HG02870 (cell line): ENCODE data around the gene CLCN2.

Experiments
- ATAC-seq: cut with Tn5 transposase; IDR thresholded peaks from one replicate; pipeline ENCODE4 v1.9.1; 2021; ENCODE audit warnings: mild to moderate bottlenecking, moderate library complexity; ENCODE audit not compliant: unreplicated experiment

The CLCN2 gene

DNA sequence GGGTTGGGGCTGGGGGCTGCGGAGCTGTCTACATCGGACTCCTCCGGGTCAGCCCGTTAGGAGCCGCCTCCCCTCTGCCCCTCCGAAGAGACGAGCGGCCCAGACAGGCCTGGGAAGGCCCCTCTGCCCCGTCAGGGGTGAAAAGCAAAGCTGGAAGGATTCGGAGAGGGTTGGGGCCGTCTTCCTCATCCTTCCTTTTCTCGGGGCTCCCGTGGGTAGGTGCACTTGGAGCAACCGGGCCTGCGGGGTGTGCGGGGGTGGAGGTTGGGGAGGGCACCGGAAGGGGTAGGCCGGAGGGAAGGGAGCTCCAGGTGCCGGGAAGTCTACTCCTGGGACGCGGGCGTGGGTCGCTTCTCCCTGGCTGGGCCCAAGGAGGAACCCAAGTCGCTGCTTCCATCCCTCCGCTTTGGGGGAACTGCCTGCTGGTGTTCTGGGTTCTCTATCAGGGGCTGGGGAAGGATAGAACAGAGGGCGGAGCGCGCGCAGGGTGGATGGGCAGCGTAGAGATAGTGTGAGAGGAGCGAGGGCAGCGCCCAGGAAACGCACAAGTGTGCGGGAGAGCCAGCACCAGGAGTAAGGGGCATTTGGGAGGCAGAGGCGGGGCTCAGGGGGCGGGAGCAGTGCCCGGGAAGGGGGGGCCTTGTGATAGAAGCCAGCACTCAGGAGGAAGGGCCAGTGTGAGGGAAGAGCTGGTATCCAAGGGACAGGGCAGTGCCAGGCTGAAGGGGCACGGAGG, 695 bp upstream of the CLCN2 start:
- ATAC-seq, result peak; percentile 1

DNA sequence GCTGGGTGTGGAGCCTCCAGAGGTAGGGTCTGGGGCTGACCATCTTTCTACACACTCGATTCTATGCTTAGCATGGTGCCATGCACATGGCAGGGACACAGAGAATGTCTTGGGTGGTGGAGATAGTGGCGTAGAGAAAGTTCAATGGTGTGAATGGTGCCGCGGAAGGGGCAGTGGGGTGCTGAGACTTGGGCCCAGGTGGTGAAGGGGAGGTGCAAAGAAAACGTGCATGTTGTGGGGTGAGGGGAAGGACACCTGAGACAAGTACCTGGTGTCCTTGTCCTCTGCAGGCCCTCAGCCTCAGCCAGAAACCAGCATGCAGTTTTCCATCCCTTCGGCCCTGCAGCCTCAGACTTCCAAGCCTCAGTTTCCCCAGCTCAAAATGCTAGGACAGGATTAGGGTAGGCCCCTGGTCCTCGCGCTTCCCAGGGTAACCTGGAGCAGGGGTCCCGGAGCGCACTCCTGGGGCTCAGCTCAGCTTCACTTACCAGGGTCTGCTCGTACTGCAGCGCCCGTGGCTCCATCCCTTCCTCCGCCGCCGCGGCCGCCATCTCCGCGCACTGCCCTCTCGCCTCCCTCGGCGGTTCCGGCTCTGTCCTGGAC, 375 bp downstream of the CLCN2 start:
- ATAC-seq, result peak; percentile 2

- ATAC-seq, result no peak
These were observed 1.1 kb downstream of the CLCN2 start for GRCh38 chr3:184360070-184360928.

DNA sequence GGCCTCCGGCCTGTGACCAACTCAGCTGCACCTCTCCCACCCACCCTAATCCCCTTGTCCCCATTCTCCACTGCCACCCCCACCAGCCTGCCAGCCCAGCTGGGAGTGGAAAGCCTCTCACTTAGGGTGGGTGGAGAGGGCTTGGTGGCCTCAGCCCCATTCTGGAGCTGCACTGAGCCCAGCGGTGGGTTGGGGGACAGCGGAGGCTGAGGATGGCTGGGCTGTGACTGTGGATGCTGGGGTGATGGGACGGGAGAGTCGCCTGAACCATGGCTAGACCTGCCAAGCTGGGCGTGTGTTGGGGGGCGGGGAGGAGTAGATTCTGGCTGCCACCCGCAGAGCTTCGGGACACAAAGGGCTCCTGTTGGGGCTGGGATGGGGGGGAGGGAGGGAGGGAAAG, 1.8 kb downstream of the CLCN2 start:
- no peak for ATAC-seq

- no peak for ATAC-seq
These were observed 2.5 kb downstream of the CLCN2 start for GRCh38 chr3:184358921-184359350.

DNA sequence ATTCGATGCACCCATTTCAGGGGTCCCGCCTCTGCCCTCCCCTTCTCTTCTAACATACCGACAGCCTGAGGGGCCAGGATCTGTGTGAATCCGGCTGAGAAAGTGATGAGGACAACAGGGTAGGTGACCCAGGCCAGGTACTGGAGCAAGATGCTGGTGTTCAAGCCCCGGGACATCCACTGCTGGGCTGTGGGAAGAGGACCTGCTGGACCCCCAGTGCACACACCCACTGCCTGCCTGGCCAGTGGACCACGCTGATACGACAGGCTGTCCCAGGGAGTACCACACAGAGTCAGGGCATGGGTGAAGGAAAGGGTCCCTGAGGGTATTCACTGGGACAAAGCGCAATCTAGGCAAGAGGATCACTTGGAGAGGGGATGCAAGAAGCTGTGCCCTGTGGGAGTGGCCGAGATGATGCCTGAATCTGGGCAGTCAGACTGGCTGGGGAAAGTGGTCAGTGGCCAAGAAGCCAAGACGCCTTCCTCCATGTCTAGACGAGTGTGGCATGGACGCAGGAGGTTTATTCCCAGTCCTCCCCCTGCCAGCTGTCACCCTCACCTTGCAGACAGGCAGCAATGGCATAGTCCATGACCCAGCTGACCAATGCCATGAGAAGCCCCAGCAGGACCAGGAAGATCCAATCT, 3.2 kb downstream of the CLCN2 start:
- ATAC-seq, result no peak

GRCh38 chr3:184357248-184358123, 3.9 kb downstream of the CLCN2 start:
- no peak for ATAC-seq

GRCh38 chr3:184355261-184356040, 6.0 kb downstream of the CLCN2 start:
- no peak for ATAC-seq

DNA sequence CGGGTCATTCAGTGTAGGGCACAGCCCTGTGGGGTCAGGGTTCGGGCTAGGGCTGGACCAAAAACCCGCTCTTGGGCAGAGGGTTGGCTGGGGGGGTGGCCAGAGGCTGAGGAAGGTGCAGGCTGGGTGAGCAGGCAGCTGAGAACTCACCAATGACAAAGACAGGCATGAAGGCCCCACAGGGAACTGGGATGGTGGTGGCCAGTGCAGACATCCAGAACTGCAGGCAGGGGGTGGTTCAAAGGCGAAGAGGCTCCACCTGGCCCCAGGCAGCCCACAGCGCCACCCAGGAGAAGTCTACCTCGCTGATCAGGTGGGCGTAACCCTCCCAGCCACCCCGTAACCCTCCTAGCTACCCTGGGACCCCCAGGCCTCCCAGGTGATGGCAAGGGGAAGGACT, 6.7 kb downstream of the CLCN2 start:
- ATAC-seq, result no peak

DNA sequence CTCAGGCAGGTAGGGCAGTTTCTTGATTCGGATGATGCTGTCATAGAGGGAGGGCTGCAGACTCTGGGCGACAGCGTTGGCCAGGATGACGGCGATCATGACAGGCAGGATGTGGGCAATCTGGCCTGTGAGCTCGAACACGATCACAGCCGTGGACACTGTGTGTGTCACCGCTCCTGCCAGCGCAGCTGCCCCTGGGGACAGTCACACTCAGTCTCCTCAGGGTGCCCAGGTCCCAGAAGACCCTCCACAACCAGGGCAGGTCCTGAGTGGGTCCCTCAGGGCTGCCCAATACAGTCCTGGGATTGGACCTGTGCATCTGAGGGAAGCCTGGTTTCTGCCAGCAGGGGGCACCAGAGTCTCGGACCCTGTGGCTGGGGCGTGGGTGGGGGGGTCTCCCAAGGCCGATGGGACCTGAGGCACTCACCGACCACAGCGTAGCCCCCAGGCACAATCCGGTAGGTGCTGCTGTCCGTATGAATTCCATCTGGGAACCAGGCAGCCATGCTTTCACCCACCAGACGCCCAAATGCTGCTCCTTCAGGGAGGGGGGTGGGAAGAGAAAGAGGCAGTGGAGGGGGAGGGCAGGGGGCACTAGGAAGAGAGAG, 7.2 kb downstream of the CLCN2 start:
- ATAC-seq, result no peak

DNA sequence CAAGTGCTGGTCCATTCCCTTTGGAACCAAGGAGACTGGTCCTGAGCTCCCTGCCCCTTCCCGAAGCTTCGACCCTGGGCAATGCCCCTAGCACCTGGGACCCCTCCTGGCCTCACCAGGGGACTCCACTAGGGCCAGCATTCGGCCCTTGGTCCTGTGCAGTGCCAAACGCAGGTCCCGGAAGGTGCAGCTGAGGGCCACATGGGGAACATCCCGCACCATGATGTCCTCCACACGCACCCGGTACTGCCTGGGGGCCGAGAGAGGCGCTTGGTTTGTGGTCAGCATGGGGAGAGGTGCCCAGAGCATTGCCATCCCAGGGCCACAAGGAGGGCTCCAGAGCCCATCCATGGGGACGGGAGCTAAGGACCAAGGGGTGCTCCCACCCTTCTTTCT, 7.9 kb downstream of the CLCN2 start:
- ATAC-seq, result no peak

DNA sequence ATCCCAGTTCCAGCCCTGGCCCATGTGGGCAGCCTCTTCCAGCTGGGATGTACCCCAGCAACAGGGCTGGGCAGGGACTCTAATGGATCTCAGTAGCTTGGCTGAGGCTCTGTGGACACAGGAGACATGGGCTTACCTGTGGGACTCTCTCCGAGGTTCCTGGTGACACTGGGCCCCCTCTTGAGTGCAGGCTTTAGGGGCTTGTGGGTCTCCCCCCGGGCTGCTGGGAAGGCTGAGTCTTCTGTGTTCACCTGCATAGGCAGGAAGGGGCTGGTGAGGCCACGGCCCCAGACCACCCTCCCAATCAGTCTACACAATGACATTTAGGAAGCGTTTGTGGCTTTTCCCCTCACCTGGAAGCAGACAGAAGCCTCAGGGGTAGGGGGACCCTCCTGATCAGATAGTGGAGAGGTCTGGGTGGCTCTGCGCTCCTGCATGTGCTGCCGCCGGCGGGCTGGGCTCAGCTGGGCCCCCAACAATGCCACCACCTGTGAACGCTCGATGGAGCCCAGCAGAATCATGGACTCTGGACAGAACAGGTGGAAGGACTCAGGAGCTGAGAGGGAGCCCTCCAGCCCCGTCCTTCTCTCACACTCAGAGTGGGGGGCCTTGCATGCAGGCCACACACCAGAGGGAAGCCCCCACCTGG, 8.4 kb downstream of the CLCN2 start:
- ATAC-seq, result no peak

DNA sequence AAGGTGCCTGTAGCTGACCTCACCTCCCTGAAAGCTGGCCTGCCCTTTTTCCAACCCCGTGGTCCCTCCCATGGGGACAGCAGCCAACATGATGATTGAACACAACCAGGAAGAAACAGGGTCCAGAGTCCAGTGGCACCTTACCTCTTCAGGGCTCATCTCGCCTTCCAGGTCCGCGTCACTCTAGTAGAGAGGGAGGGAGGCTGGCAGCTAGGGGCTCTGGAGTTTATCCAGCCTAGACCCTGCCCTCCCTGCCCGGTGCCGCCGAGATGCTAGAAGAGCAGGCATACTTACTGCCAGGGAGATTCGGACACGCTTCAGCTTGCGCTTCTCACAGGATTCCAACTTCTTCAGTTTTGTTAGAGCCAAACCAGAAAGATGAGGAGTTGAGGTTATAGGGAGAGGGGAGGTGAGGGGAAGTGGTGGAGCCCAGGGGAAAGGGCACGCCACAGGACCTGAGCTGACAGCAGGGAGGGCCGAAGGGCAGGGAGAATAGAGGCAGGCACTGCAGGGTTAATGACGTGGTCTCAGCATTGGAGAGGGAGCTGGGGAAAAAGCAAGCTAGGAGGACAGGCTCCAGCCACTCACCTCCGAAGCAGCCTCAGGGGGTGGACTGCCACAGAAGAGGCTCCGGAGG, 9.1 kb downstream of the CLCN2 start:
- ATAC-seq, result no peak

GRCh38 chr3:184351511-184352148, 9.8 kb downstream of the CLCN2 start:
- ATAC-seq, result no peak

DNA sequence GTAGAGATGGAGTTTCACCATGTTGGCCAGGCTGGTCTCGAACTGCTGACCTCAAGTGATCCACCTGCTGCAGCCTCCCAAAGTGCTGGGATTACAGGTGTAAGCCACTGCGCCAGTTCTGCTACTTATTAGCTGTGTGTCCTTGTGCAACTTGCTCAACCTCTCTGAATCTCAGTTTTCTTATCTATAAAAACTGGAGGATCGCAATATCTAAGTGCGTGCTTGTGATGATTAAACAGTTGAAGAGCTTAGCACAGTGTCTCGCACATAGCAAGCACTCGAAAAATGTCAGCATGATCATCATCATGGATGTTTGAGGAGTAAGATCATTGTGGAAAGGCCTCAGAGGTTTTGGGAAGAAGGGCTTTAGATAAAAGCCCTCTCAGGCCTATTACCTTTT, 10.8 kb downstream of the CLCN2 start:
- ATAC-seq, result no peak

DNA sequence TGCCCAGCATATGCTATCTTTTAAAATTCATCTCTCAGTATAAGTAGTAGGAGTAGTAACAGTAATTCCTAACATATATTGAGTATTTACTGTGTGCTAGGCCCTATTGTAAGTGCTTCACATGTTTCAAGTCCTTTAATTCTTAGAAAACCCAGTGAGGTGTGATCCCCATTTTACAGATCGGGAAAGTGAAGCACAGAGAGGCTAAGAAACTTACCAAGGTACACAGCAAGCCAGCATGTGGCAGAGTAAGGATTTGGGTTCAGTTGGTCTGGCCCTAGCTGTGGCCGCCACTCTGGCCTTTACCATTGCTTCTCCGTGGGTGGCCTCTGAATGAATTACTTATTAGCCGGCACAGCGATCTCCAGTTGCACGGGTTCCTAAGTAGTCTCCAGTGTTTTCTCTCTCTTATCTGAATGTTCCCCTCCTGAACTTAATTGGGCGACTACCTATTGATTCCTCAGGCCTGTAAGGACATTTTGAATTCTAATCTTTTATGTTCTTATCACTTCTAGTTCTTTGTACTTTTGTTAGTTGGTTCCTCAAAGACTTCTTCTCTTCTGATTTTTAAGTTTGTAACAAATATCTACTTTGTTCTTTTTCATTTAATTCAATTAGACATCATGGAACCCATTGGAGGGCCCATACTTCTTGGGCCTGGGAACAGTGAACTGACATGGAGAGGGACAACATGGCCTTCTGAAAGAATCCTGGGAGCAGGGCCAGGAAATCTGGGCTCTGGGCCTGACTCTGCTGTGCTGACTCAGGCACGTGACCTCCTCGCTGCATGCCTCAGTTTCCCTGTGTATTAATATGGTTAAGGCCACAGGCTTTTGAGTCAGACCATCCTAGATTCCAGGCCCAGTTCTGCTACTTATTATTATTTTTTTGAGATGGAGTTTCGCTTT, 11.6 kb downstream of the CLCN2 start:
- no peak for ATAC-seq

DNA sequence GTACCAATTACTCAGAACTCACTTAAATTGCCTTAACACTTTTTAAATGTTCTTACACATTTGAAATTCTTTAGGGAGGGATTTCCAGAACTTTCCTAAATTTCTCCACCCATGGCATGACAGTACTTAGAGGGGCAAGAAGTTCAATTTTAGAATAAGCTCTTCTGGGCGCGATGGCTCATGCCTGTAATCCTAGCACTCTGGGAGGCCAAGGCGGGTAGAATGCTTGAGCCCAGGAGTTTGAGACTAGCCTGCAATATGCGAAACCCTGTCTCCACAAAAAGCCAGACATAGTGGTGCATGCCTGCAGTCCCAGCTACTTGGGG, 13.4 kb downstream of the CLCN2 start:
- ATAC-seq, result no peak
